GM23338 (cell line): ENCODE measurements around the gene GNA12. TPM values are rescaled to one million over a fixed set of nuclear protein-coding genes. Genes with fewer than 3 reads are reported as not detected.

ENCODE experiments used
- ATAC-seq: fragments of 200-7000 bp; cut with Tn5 transposase; 3 replicates; pipeline ENCODE4 v1.9.1; 2020
- DNase-seq: peaks from one replicate; pipeline ENCODE4 v3.0.0-alpha.2; 2015; ENCODE audit warnings: low spot score
- H2AFZ ChIP-seq: fragments of 200-600 bp; sonication (generic); 2 replicates; pipeline ENCODE4 v1.8.0; 2016; ENCODE audit warnings: antibody characterized with exemption, mild to moderate bottlenecking, moderate library complexity
- H3F3A ChIP-seq: fragments of 200-600 bp; sonication (generic); replicated peaks from 2 replicates; pipeline ENCODE4 v1.8.0; 2017; ENCODE audit warnings: antibody characterized with exemption, mixed run types, low read depth
- H3K27ac ChIP-seq: fragments of 200-600 bp; sonication (generic); 2 replicates; pipeline ENCODE4 v1.6.1; 2016; ENCODE audit warnings: low read depth
- H3K27me3 ChIP-seq: fragments of 200-600 bp; sonication (generic); 2 replicates; pipeline ENCODE4 v1.8.0; 2016; ENCODE audit warnings: mild to moderate bottlenecking, mixed run types, moderate library complexity; ENCODE audit not compliant: insufficient read depth
- H3K36me3 ChIP-seq: fragments of 200-600 bp; sonication (generic); 2 replicates; pipeline ENCODE4 v1.8.0; 2016; ENCODE audit warnings: mild to moderate bottlenecking; ENCODE audit not compliant: insufficient read depth
- H3K4me1 ChIP-seq: fragments of 200-600 bp; sonication (generic); 2 replicates; pipeline ENCODE4 v1.8.0; 2016; ENCODE audit warnings: mild to moderate bottlenecking, moderate library complexity; ENCODE audit not compliant: insufficient read depth
- H3K4me2 ChIP-seq: fragments of 200-600 bp; sonication (generic); 2 replicates; pipeline ENCODE4 v1.7.1; 2017; ENCODE audit warnings: mixed run types
- H3K4me3 ChIP-seq: fragments of 200-600 bp; sonication (generic); 2 replicates; pipeline ENCODE4 v1.6.1; 2016; ENCODE audit warnings: mixed run types
- H3K79me2 ChIP-seq: fragments of 200-600 bp; sonication (generic); replicated peaks from 2 replicates; pipeline ENCODE4 v1.8.0; 2017; ENCODE audit warnings: mild to moderate bottlenecking; ENCODE audit not compliant: insufficient read depth
- H3K9me2 ChIP-seq: fragments of 200-600 bp; sonication (generic); 2 replicates; pipeline ENCODE4 v1.8.0; 2017; ENCODE audit not compliant: insufficient read depth
- H4K20me1 ChIP-seq: fragments of 200-600 bp; sonication (generic); replicated peaks from 2 replicates; pipeline ENCODE4 v1.8.0; 2017; ENCODE audit warnings: mild to moderate bottlenecking; ENCODE audit not compliant: insufficient read depth
- H3K27ac Mint-ChIP-seq: 2 replicates; pipeline ENCODE4 v1.8.0; 2020; ENCODE audit warnings: inconsistent platforms, mild to moderate bottlenecking, moderate library complexity, mixed read lengths
- H3K27me3 Mint-ChIP-seq: 3 replicates; pipeline ENCODE4 v1.8.0; 2022; ENCODE audit warnings: low read depth, mild to moderate bottlenecking, moderate library complexity, mixed read lengths, inconsistent platforms; ENCODE audit not compliant: insufficient read depth, poor library complexity
- H3K36me3 Mint-ChIP-seq: 3 replicates; pipeline ENCODE4 v1.8.0; 2021; ENCODE audit warnings: low read depth, mild to moderate bottlenecking, inconsistent platforms, moderate library complexity, mixed read lengths
- H3K4me1 Mint-ChIP-seq: 3 replicates; pipeline ENCODE4 v1.8.0; 2020; ENCODE audit warnings: mild to moderate bottlenecking, inconsistent platforms, mixed read lengths
- H3K4me3 Mint-ChIP-seq: 3 replicates; pipeline ENCODE4 v1.8.0; 2021; ENCODE audit warnings: moderate library complexity, mild to moderate bottlenecking, inconsistent platforms, mixed read lengths
- H3K9me3 Mint-ChIP-seq: 3 replicates; pipeline ENCODE4 v1.8.0; 2020; ENCODE audit warnings: moderate library complexity, mild to moderate bottlenecking, inconsistent platforms, mixed read lengths
- CREB1 ChIP-seq: fragments of 250-450 bp; sonication (Bioruptor Pico); IDR thresholded peaks from 2 replicates; pipeline ENCODE4 v1.5.0; 2020; ENCODE audit warnings: low read depth, mild to moderate bottlenecking, moderate library complexity
- CTCF ChIP-seq, 2 experiments: fragments of 200-600 bp in 1 of 2; sonication (generic) in 1 of 2; conservative IDR thresholded peaks; 2 replicates each; pipeline versions ENCODE4 v1.5.1 to v1.6.1; 2016 to 2017; ENCODE audit warnings: antibody characterized with exemption in 2 of 2, low read depth in 2 of 2, mild to moderate bottlenecking in 2 of 2, moderate library complexity in 1 of 2
- ETS1 ChIP-seq: IDR thresholded peaks from 2 replicates; pipeline ENCODE4 v1.6.1; 2016; ENCODE audit warnings: antibody characterized with exemption
- EZH2 ChIP-seq: fragments of 200-600 bp; sonication (generic); IDR thresholded peaks from one replicate; pipeline ENCODE4 v1.8.0; 2017; ENCODE audit warnings: antibody characterized with exemption, mild to moderate bottlenecking, low read depth; ENCODE audit not compliant: unreplicated experiment
- EZH2phosphoT487 ChIP-seq: fragments of 200-600 bp; sonication (generic); IDR thresholded peaks from one replicate; pipeline ENCODE4 v1.8.1; 2018; ENCODE audit warnings: antibody characterized with exemption; ENCODE audit not compliant: unreplicated experiment
- JUNB ChIP-seq: IDR thresholded peaks from one replicate; pipeline ENCODE4 v1.6.1; 2016; ENCODE audit warnings: antibody characterized with exemption; ENCODE audit not compliant: unreplicated experiment
- NANOG ChIP-seq: IDR thresholded peaks from 2 replicates; pipeline ENCODE4 v1.6.1; 2016; ENCODE audit warnings: antibody characterized with exemption, borderline replicate concordance
- POLR2AphosphoS5 ChIP-seq: IDR thresholded peaks from 2 replicates; pipeline ENCODE4 v1.6.1; 2016; ENCODE audit warnings: antibody characterized with exemption, low read depth
- REST ChIP-seq: IDR thresholded peaks from one replicate; pipeline ENCODE4 v1.6.1; 2018; ENCODE audit warnings: antibody characterized with exemption; ENCODE audit not compliant: unreplicated experiment
- STAT1 ChIP-seq: IDR thresholded peaks from one replicate; pipeline ENCODE4 v1.6.1; 2016; ENCODE audit warnings: antibody characterized with exemption; ENCODE audit not compliant: unreplicated experiment
- ZNF114 ChIP-seq: fragments of 250-450 bp; sonication (Bioruptor Pico); IDR thresholded peaks from 2 replicates; pipeline ENCODE4 v1.5.0; 2020; ENCODE audit warnings: mild to moderate bottlenecking, moderate library complexity
- ZNF331 ChIP-seq: fragments of 250-450 bp; sonication (Bioruptor Pico); IDR thresholded peaks from 2 replicates; pipeline ENCODE4 v1.5.0; 2020; ENCODE audit warnings: low read depth, mild to moderate bottlenecking, moderate library complexity
- ZNF462 ChIP-seq: fragments of 250-450 bp; sonication (Bioruptor Pico); IDR thresholded peaks from 2 replicates; pipeline ENCODE4 v1.5.0; 2020; ENCODE audit warnings: mild to moderate bottlenecking, moderate library complexity
- polyA plus RNA-seq: library from polyadenylated mRNA; unstranded; fragments of >200 nt; fragmentation: Nextera tagmentation; extraction: Ambion mirVana; gene quantifications from 2 replicates; pipeline ENCODE4 v1.2.1, GENCODE V29; 2016
- total RNA-seq: library from RNA; depleted of rRNA; stranded (reverse); fragments of >200 nt; shearing (Covaris generic); gene quantifications from 2 replicates; pipeline ENCODE4 v1.2.3, GENCODE V29; 2014

The GNA12 gene
- total and polyA plus RNA-seq, 2 experiments from 2014 or later, result 24.0 to 87.7 TPM

GRCh38 chr7:2824678-2825461, 19.2 kb downstream of the GNA12 start:
- ATAC-seq (peak; percentile 73), DNase-seq (peak; percentile 90)
- H3K9me2 ChIP-seq, result no peaks in the 10 kb centered on the region
- no peaks in the 10 kb centered on the region for H3K36me3 ChIP-seq
- H3F3A ChIP-seq, result peaks cover 33% of the 10 kb centered on the region; the same call in 1 of the 2 replicates
- peaks cover 3% of the 10 kb centered on the region; the same call in 2 of the 3 replicates for H3K9me3 Mint-ChIP-seq
- no peak overlapping the region for H2AFZ ChIP-seq
- no peaks in the 10 kb centered on the region for H3K27me3 ChIP-seq
- peak overlapping the region; percentile 98 for H3K27ac ChIP-seq
- H3K4me2 ChIP-seq, result peak overlapping the region; percentile 66
- peaks cover 21% of the 10 kb centered on the region; the same call in 2 of the 3 replicates for H3K36me3 Mint-ChIP-seq
- H3K4me1 ChIP-seq, result peaks cover 84% of the 10 kb centered on the region
- no peak for TF ChIP-seq EZH2
- TF ChIP-seq JUNB, result no peak
- TF ChIP-seq EZH2phosphoT487, result no peak
- peak; percentile 87 for TF ChIP-seq ZNF114 (CRISPR knock-in tag)
- TF ChIP-seq ZNF462 (CRISPR knock-in tag), result peak; percentile 88
- TF ChIP-seq CTCF (conservative IDR thresholded peaks at IDR 0.05; ENCODE audit: low read depth in 2 of 2), result no peak
- peak; percentile 61 for TF ChIP-seq ETS1
- TF ChIP-seq POLR2AphosphoS5, result peak; percentile 59
- peak; percentile 68 for TF ChIP-seq NANOG
- no peak for TF ChIP-seq STAT1
- TF ChIP-seq REST, result no peak
- no peak for TF ChIP-seq ZNF331
- 0 out of 2 replicates have a peak, but pooled peaks have one; percentile 25 for TF ChIP-seq CREB1
- H3K4me1 Mint-ChIP-seq, result peaks cover 85% of the 10 kb centered on the region
- peak overlapping the region; percentile 31 for H3K4me3 ChIP-seq
- H3K79me2 ChIP-seq, result peaks cover 82% of the 10 kb centered on the region
- H4K20me1 ChIP-seq, result no peaks in the 10 kb centered on the region
- H3K4me3 Mint-ChIP-seq, result peak overlapping the region; percentile 60
- H3K27me3 Mint-ChIP-seq, result peaks cover 19% of the 10 kb centered on the region
- peak overlapping the region; percentile 97 for H3K27ac Mint-ChIP-seq
